ENCODE data around the gene SDCCAG8.

The SDCCAG8 gene

DNA sequence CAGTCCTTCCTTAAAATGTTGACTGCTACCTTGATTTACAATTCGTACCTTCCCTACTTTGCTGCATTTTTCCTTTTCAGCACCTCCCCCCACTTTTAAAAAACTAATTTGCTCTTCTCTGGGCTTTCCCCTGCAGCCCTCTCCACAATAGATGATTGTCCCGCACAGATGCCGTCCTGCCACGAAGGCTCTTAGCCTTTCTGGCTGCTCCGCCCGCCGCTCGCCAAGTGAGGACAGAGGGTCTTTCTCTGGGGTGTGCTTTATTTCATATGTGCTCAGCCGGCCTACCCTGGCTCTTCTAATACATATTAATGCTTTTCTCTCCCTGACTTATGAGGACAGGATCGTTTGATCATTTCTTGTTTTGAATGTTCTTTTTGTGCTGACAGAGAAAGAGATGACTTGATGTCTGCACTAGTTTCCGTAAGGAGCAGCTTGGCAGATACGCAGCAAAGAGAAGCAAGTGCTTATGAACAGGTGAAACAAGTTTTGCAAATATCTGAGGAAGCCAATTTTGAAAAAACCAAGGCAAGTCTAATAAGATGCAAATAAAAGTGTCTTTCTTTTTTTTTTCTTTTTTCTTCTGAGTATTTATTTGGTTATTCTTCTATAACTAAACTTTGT is 60.6 kb downstream of the SDCCAG8 start:
- no peak for DNase-seq
- TF ChIP-seq, protein P1, sequence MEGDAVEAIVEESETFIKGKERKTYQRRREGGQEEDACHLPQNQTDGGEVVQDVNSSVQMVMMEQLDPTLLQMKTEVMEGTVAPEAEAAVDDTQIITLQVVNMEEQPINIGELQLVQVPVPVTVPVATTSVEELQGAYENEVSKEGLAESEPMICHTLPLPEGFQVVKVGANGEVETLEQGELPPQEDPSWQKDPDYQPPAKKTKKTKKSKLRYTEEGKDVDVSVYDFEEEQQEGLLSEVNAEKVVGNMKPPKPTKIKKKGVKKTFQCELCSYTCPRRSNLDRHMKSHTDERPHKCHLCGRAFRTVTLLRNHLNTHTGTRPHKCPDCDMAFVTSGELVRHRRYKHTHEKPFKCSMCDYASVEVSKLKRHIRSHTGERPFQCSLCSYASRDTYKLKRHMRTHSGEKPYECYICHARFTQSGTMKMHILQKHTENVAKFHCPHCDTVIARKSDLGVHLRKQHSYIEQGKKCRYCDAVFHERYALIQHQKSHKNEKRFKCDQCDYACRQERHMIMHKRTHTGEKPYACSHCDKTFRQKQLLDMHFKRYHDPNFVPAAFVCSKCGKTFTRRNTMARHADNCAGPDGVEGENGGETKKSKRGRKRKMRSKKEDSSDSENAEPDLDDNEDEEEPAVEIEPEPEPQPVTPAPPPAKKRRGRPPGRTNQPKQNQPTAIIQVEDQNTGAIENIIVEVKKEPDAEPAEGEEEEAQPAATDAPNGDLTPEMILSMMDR (IDR thresholded peaks at IDR 0.05; ENCODE audit: low read depth, low read length), result no peak
- H3K27me3 ChIP-seq, result no peaks in the 10 kb centered on the region
- no peaks in the 10 kb centered on the region for H3K36me3 ChIP-seq
- no peaks in the 10 kb centered on the region for H3K9me3 ChIP-seq
- no peaks in the 10 kb centered on the region for H3K4me1 ChIP-seq
- no peak overlapping the region for H3K4me3 ChIP-seq (ENCODE audit: low read depth, low read length)

- no peaks in the 10 kb centered on the region for H3K4me1 ChIP-seq
- TF ChIP-seq, protein P1 (IDR thresholded peaks at IDR 0.05; ENCODE audit: low read depth, low read length), result no peak
- no peak overlapping the region for H3K4me3 ChIP-seq (ENCODE audit: low read depth, low read length)
- H3K27me3 ChIP-seq, result no peaks in the 10 kb centered on the region
- DNase-seq, result no peak
- H3K9me3 ChIP-seq, result no peaks in the 10 kb centered on the region
- no peaks in the 10 kb centered on the region for H3K36me3 ChIP-seq
Measured at GRCh38 chr1:243320224-243320623, 64.4 kb downstream of the SDCCAG8 start.

- no peak for DNase-seq
- H3K4me3 ChIP-seq (ENCODE audit: low read depth, low read length), result no peak overlapping the region
- no peaks in the 10 kb centered on the region for H3K9me3 ChIP-seq
- TF ChIP-seq, protein P1 (IDR thresholded peaks at IDR 0.05; ENCODE audit: low read depth, low read length), result no peak
- no peaks in the 10 kb centered on the region for H3K27me3 ChIP-seq
- H3K4me1 ChIP-seq, result no peaks in the 10 kb centered on the region
- no peaks in the 10 kb centered on the region for H3K36me3 ChIP-seq
Measured at GRCh38 chr1:243322326-243322725, 66.5 kb downstream of the SDCCAG8 start.

- H3K9me3 ChIP-seq, result no peaks in the 10 kb centered on the region
- DNase-seq, result no peak
- no peak overlapping the region for H3K4me3 ChIP-seq (ENCODE audit: low read depth, low read length)
- no peaks in the 10 kb centered on the region for H3K36me3 ChIP-seq
- H3K27me3 ChIP-seq, result no peaks in the 10 kb centered on the region
- H3K4me1 ChIP-seq, result no peaks in the 10 kb centered on the region
- TF ChIP-seq, protein P1 (IDR thresholded peaks at IDR 0.05; ENCODE audit: low read depth, low read length), result no peak
Measured at GRCh38 chr1:243323491-243323890, 67.7 kb downstream of the SDCCAG8 start.

DNA sequence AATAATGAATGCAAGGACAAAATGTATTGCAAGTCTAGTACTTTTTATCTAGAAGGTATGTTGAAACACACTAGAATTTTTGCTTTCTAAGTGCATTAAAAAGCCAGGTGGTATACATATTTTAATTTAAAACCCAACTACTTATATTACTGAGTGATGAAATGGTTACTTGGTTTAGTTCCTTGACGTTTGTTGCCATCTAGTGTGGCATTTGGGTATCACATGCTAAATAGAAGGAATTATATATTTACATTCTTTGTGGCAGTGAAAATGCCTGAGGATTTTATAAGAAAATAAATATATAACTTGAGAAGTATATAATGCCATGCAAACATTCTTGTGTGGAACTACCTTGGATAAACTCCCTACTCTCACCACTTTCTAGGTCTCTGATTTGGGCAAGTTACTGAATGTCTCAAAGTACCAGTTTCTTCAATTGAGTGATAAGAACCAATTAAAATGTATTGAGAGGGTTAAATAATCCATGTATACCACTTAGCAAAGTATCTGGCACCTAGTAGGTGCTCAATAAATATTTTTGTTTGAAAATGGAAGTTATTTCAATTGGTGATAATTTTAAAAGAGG is 69.6 kb downstream of the SDCCAG8 start:
- no peaks in the 10 kb centered on the region for H3K9me3 ChIP-seq
- DNase-seq, result peak; percentile 22
- no peaks in the 10 kb centered on the region for H3K27me3 ChIP-seq
- TF ChIP-seq, protein P1 (IDR thresholded peaks at IDR 0.05; ENCODE audit: low read depth, low read length), result peak; percentile 74
- no peaks in the 10 kb centered on the region for H3K4me1 ChIP-seq
- no peaks in the 10 kb centered on the region for H3K36me3 ChIP-seq
- H3K4me3 ChIP-seq (ENCODE audit: low read depth, low read length), result no peak overlapping the region

DNA sequence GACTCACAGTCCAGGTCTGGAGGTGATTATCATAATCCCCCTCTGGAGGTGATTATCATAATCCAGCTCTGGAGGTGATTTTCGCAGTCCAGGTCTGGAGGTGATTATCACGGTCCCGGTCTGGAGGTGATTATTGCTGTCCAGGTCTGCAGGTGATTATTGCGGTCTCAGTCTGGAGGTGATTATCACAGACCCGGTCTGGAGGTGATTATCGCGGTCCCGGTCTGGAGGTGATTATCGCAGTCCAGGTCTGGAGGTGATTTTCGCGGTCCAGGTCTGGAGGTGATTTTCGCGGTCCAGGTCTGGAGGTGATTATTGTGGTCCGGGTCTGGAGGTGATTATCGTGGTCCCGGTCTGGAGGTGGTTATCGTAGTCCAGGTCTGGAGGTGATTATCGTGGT is 76.6 kb downstream of the SDCCAG8 start:
- TF ChIP-seq, protein P1 (IDR thresholded peaks at IDR 0.05; ENCODE audit: low read depth, low read length), result no peak
- Histone ChIP-seq H3K27me3 (no peaks in the 10 kb centered on the region), H3K36me3 (no peaks in the 10 kb centered on the region), H3K4me3 (ENCODE audit: low read depth, low read length) (no peak overlapping the region), H3K4me1 (no peaks in the 10 kb centered on the region), H3K9me3 (no peaks in the 10 kb centered on the region)
- DNase-seq, result no peak

Measured in BE2C (cell line).